HCEC 1CT (cell line): ENCODE results near the gene TRDMT1.
"Not testable (repeated sequence)": the region's sequence is repeated elsewhere in the genome, so short reads cannot be mapped to it uniquely, and the experiment has no call there.

Source experiments
- DNase-seq: peaks from one replicate; pipeline ENCODE4 v3.0.0-alpha.2; 2017

Gene TRDMT1

DNA sequence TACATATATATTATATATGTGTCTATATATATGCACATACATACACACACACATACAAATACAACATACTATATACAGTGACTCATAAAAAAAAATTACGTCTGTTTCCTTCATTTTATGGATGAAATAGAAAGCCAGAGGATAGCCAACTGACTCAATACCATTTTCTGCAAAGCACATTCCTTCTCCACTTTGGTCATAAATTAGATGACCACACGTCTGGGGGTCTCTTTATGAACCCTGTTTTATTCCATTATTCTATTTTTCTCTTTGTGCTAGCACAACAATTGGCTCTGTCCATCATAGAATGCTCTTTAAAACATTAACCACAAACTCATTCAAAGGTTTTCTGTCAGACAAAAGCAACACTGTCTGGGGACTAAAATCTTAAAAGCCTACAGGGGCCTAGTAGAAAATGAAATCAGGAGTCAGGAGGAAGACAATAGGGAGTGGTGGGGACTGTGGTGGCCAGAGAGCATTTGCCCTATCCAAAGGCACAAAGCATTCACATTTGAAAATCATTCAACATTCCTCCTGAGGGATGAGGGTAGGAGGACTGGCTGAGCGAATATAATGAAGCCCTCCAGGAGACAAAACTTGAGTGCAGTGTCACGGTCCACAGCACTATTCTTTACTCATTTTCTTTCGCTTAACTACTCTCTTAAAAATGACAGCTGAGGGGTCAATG lies 76.1 kb downstream of the TRDMT1 start:
- no peak for DNase-seq

DNA sequence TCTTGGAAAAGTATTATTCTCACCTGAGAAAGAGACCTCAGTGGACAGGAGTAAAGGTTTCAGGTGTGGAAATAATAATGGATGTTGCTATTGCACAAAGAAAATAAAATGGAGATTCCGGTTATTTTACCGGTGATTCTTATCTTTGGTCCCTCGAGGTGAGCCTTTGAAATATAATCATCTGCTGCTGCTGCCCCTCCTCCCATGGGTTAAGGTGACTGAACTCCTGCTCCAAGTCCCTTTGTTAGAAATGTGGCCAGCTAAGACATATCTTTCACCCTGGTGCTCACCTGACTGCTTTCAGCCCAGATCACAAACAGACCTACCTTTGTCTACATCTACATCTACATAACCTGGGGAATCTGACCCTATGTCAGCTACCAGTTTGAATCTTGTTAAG lies 77.5 kb downstream of the TRDMT1 start:
- no peak for DNase-seq

DNA sequence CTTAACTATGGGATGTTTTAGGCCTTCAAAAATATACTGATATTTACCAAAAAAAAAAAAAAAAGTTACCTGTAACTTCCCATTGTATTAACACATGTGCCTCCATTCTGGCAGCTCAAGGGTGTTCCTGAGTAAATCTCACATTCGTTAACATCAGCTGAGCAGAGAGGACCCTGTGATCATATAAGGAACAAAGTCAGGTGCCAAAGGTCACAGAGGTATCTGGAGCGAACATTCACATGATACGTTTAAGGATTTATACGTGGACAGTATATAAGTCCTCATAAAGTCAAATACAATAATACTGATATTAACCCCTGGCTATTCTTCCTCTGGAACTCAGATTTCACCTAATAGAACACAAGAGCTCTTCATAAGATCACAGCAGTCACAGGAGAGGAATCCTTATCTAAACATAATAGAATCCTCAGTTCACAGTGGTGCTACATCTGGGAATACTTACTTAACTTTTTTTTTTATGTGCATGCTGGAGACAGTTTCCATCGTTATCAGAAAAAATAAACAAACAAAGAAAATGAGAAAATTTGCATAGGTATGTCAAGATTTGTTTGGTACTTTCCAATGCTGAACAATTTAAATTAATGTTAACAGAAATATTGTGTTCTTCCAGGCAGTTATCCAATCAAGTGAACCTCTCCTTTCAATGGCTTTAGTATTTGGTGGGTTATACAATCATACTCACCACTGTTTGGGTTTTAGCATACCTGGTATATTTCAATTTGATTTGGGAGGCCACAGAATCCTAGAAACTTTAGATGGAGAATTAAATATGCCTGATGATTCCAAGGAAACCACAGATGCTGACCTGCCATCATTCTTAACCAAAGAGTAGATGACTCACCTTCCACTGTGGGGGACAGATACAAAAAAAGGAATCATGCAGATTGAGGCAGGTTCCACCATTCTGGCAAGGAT lies 78.5 kb downstream of the TRDMT1 start:
- peak; percentile 68 for DNase-seq

DNA sequence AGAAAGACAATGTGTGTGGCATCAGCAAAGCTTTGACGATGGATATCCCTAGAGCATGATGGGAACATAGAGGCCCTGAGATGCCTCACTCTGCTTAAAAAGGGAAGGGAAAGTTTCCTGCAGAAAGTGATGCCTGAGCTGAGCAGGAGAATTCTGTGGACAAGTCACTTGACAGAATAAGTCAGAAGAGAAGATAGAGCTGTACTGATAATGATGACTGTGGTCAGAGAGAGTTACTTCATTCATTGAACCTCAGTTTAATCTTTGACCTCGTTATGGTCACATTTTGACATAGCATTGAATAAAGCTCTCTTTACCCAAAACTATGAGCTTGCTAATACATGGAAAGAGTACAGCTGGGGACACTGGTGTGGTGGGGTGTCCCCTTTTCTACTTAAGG lies 79.4 kb downstream of the TRDMT1 start:
- DNase-seq = no peak

DNA sequence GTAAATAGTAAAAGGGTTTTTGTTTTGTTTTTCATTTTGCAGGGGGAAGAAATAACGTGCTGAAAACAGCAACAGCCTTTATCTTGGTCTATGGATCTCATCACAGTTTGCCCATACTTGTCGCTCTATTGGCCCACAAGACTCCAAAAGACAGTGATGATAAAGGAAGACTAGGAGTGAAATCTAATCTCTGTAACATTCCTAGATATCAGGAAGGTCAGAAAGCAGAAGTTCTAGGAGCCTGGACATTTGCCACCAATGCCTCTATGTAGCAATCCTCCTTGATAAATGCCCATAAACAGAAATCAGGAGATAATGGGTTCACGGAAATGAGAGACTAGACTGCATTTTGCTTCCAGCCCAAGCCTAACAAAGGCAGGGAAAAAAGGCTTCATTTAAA lies 80.8 kb downstream of the TRDMT1 start:
- DNase-seq = no peak

DNA sequence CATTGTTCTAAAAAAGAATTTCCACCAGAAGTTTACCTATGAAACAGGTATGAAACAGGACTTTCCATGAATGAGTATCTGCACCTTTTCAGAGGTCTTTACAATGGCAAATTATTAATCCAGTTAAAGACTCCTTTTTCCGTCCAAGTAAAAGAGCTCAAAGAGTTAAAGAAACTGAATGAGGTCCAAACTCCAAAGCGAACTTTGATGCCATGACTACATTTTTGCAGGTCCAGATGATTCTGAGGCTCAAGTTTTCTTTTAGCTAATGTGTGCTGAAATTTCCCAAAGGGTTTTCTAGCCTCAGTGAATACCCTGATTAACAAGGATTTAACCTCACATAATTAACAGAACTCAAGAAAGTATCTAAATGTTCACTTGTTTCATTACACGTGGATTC lies 81.6 kb downstream of the TRDMT1 start:
- no peak for DNase-seq

DNA sequence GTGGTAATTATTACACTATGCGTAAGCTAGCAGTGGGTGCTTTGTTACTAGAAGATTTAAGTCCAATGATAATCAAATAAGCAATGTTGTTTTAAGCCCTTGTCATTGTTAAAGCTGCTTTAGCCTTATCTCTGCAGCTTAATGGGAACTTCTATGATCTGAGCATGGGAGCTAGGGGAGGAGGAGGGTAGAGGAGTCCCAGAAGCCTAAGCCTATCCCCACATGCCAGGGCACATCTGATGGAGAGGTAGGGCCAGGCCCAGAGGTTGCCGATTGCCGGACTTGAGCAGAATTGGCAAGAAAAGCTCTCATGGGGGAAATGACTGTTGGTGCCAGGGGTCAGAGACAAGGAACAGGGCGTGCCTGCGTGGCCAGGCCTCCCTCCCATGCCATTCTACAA lies 85.3 kb downstream of the TRDMT1 start:
- no peak for DNase-seq

DNA sequence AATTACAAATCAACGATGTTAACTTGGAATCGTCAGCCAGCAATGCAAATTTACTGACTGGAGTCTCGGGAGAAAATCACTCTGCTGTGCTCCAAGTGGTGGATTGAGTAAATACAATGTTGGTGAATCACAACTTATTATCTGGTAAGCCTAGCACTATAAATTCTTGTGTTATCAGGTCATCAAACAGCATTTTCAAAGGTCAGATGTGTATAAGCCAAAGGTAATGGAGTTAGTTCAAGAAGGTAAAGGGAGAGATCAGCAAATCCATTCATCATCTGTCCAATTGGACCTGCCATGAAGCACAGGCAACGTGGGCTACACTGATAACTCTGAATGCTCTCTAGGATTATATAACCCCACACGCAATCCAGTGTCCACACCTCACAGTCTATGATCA lies 85.8 kb downstream of the TRDMT1 start:
- peak; percentile 54 for DNase-seq

DNA sequence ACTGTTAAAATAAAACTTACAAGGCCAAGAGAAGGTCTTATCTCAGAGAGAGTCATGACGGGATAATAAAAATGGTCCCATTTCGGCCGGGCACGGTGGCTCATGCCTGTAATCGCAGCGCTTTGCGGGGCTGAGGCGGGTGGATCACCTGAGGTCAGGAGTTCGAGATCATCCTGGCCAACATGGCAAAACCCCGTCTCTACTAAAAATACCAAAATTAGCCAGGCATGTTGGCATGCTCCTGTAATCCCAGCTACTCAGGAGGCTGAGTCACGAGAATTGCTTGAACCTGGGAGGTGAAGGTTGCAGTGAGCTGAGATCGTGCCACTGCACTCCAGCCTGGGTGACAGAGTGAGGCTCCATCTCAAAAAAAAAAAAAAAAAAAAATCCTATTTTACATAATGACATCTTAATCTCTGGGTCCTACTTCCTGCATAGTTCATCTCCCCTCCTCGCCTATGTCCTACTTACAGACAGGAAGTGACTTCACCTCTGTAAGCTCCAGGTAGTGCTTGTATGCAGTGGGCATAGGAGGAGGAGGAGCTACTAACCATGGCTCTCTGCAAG lies 86.5 kb downstream of the TRDMT1 start:
- not testable (repeated sequence) for DNase-seq

DNA sequence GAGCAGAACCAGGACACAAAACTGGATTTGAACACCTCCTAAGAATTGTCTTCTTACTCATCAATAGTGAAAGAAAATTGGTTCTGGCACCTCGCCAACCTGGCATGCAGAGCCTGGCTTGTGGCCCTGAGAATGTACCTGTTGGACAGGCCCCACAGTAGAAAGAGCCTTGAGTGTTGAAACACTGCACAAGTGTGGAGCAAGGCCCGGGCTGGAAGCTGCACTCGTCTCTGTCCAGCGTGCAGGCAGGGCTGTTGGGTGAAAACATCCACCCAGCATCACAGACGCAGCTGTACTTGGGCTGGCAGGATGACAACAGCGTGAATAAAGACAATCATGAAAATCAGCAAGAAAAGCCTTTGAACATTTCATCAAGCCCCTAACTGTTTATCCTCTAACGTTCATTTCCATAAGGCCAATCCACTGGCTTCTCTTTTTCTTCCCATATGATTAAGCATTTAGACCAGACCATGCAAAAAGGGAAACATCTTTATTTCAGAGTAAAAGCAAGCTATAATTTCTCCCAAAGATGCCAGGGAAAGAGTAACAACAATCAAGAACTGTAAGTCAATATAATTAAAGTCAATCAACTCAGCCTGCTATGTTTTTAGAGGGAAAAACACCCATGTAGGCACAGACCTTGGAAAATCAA lies 87.5 kb downstream of the TRDMT1 start:
- DNase-seq = no peak

DNA sequence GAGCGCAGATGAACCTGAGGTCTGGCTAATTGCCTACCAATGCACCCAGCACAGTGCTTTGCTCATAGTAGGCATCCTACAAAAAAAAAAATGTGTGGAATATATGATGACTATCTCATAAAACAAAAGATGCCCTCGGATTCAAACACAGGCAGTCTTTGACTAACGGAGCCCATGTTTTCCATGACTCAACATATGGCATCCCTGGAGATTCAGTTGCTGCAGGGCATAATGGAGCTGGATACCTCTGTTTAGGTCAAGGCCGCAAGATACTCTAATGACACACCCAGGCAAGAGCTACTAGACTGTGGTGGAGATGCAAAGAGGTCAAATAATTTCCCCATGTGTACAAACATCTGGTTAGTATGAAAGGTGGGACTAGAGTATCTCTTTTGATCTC lies 88.1 kb downstream of the TRDMT1 start:
- no peak for DNase-seq

DNA sequence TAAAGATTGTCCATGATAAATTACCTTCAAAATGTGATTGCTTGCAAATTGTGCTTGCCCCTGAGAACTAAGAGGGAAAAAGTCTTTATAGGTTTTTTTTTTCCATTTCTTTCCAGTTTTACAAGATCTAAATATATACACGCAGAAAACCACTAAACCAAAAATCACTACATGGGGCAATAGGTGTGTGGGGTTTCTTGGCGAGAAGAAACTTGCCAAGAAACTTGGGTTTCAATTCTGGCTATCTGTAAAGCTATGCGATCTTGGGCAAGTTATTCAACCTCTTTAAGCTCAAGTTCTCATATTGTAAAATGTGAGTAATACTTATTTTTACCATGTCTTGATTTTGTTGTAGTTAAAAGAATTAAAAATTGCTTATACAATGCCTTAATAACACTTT lies 88.9 kb downstream of the TRDMT1 start:
- no peak for DNase-seq

DNA sequence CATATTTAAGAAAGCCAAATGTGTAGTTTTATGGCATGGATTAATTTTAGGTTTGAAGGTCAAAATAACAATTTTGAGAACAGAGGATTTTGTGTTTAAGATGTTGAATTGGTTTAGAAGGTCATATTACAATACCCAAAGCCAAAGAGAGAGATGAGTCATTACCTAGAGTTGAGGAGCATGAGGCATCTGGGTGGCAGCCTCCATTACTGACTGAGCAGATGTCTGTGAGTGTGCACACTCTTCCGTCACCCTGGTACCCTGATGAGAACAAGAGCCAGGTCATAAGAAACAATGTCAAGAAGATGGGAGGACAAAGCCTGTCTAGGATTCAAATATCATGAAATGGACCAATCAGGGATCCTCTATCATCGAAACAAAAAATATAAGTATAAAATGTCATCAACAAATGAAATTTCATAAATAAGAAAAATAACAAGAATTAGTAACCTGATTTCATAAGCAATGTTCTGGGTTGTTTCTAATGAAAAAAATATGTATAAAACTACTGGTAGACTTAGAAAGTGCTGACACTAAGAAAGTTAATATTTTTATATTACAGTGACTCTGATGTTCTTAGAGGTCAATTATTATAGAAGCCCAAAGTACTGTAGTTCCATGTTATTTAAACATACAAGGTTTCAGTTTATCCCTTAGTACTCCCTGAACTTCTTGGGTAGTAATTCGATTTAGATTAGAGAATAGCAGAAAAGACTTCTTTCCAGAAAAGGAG lies 91.8 kb downstream of the TRDMT1 start:
- DNase-seq = peak; percentile 88

DNA sequence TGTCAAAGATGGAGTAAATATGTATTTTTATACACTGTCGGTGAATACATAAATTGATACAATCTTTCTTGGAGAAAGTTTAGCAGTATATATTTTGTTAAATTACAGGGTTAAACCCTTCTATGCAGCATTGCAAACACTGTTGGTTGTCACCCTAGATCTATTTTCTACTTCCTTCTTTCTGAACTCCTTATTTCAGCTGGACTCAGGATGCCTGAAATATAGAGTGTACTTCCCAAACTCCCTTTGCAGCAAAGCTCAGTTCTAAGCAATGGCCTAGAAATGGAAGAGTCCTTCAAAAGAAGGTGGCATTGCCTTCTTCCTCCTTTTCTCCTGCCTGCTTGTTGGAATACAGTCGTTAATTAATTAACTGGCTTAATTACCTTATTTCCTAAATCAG lies 92.4 kb downstream of the TRDMT1 start:
- no peak for DNase-seq

DNA sequence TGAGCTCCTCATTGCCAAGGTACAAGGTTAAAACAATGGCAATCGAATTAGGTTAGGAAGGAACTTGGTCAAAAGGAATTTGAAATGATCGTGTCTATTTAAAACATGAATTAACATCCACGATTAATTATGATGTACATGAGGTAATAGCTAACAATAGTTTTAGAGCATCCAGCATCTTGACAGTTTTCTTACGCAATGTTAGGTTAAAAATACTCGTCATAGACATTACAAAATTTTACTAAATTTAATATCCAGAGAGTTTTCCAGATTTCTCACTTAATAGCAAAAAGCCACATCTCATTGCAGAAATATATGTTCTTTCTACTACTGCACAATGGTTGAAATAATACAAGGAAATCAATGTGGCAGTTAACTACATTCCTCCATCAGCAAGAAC lies 94.5 kb downstream of the TRDMT1 start:
- no peak for DNase-seq

DNA sequence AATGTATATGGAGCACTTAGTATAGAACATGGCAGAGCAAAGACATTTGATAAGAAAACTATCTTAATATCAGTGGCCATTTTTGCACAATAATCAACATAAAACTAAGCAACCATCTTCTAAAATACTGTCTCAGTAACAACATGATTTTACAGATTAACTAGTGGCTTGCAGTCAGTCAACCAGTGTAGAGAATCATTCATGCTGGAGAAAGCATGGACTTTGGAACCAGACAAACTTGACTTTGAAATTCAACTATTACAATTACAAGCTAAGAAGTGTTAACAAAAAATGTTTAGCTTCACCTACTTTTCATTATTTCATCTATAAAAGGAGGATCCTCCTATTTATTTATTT lies 99.6 kb downstream of the TRDMT1 start:
- no peak for DNase-seq

DNA sequence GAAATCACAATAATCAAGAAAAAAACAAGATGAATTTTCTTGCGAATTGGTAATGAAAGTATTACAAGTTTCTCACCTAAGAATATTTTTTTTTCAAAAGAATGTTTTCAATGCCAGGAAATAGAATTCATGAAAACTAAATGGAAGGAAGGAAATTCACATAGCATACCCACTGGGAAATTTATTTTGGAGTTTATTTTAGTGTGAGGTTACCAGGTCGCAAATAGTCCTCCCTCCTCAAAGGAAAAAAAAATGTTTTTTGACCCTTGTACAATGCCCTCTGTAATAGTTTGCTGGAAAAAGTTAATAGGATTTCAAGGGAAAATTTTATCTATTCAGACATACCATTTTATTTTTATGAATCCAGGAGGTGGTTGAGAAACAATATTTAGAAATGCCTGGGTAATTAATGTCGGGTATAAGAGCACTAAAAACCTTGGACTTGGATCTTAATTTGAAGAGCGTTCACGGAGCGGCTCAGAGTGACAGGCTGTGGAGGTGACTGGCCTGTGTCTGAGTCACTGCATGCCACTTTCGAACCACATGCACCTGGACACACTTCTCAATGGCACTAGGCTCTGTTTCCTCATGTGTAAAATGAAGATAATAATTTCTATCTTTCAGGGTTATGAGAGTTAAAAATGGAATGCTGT lies 100.1 kb downstream of the TRDMT1 start:
- DNase-seq = no peak

DNA sequence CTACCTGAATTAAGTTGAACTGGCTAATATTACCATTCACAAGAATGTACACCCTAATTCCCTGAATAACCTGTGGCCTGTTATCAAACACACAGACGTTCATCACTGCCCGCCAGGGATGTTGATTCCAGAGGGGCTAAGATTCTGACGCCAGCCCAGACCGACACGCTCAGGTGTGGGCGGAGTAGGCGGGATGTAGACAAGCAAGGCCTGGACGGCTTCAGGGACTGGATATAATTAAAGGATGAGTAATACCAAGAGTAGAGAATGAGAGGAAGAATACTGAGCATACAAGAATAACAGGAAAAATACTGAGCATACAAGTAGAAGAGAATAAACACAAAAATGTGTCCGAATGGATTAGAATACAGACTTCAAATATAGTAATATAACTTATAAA lies 100.9 kb downstream of the TRDMT1 start:
- DNase-seq = no peak

DNA sequence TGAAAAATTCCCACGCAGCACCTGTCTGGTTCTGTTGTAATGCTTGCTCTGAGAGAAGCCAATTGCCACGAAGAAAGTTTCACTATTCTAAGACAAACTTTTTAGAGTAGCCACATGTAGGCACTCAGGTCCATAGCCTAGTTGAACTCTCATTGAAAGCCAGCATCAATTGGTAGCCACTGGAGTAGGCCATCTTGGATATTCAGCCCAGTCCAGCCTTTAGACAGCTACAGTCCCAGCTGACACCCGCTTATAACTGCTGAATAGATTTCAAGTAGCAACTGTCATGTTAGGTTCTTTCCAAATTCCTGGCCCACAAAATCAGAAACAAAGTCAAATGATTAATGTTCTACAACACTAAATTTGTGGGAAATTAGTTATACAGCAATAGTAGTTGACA lies 103.5 kb downstream of the TRDMT1 start:
- DNase-seq = no peak
